Endothelial cell of umbilical vein (primary cell): ENCODE results near the gene GALNT11. TPM values are rescaled to one million over a fixed set of nuclear protein-coding genes. Genes with fewer than 3 reads are reported as not detected.

ENCODE experiments used
- BruUV-seq: library from RNA; stranded (reverse); fragments of 400-500 nt; replicated peaks from 2 replicates; lab custom pipeline; 2021; lab: Mats Ljungman, UMichigan
- CTCF ChIA-PET: fragments of 300-600, 350-600 bp; sonication (Branson Sonifier 250); formaldehyde crosslinking; loops from one replicate; lab custom pipeline; 2021; ENCODE audit warnings: antibody characterized with exemption, inconsistent platforms; lab: Charles Lee
- POLR2A ChIA-PET: fragments of 300-600, 350-600 bp; sonication (Branson Sonifier 250); formaldehyde crosslinking; loops from one replicate; lab custom pipeline; 2021; ENCODE audit warnings: antibody characterized with exemption, inconsistent platforms; lab: Charles Lee
- DNase-seq: peaks from one replicate; pipeline ENCODE4 v3.0.0-alpha.2; 2011; ENCODE audit warnings: low read depth, low spot score
- FAIRE-seq: peaks from 2 replicates; lab custom pipeline; 2011; peaks lifted over from hg19 to GRCh38; lab: Jason Lieb, UNC
- H2AFZ ChIP-seq: 2 replicates; pipeline ENCODE4 v1.6.0; 2012; ENCODE audit warnings: low read depth, low read length, control low read depth, inconsistent platforms
- H3K27ac ChIP-seq: 2 replicates; pipeline ENCODE4 v1.5.1; 2011; ENCODE audit warnings: low read depth, mild to moderate bottlenecking, control low read depth, low read length, moderate library complexity; ENCODE audit not compliant: insufficient read depth
- H3K27me3 ChIP-seq, 2 experiments: 2 replicates each; pipeline versions ENCODE4 v1.6.0 to v1.6.1; 2011; ENCODE audit warnings: low read length in 2 of 2, mixed read lengths in 1 of 2; ENCODE audit not compliant: control insufficient read depth in 2 of 2, insufficient read depth in 2 of 2
- H3K36me3 ChIP-seq, 2 experiments: 2 replicates in 1 of 2; 3 replicates in 1 of 2; pipeline ENCODE4 v1.5.1; 2011; ENCODE audit warnings: low read length in 2 of 2, mild to moderate bottlenecking in 1 of 2, moderate library complexity in 1 of 2; ENCODE audit not compliant: control insufficient read depth in 2 of 2, insufficient read depth in 2 of 2; ENCODE audit errors: extremely low read depth in 1 of 2
- H3K4me1 ChIP-seq: 3 replicates; pipeline ENCODE4 v1.5.1; 2011; ENCODE audit warnings: mild to moderate bottlenecking, low read length; ENCODE audit not compliant: control insufficient read depth, insufficient read depth; ENCODE audit errors: extremely low read depth
- H3K4me2 ChIP-seq: 2 replicates; pipeline ENCODE4 v1.6.1; 2011; ENCODE audit warnings: low read length, control low read depth, mixed read lengths; ENCODE audit not compliant: insufficient read depth
- H3K4me3 ChIP-seq, 3 experiments: fragments of 200-600 bp in 1 of 3; sonication (generic), shearing (Covaris generic) in 1 of 3; replicated peaks in 1 of 3; 2 replicates each; pipeline ENCODE4 v1.5.1; 2011 to 2016; ENCODE audit warnings: control low read depth in 3 of 3, low read length in 3 of 3, mild to moderate bottlenecking in 2 of 3, inconsistent platforms in 1 of 3, low read depth in 1 of 3, moderate library complexity in 1 of 3; ENCODE audit not compliant: insufficient read depth in 1 of 3
- H3K79me2 ChIP-seq: 2 replicates; pipeline ENCODE4 v1.6.0; 2012; ENCODE audit warnings: low read length, inconsistent platforms; ENCODE audit not compliant: control insufficient read depth, insufficient read depth
- H3K9ac ChIP-seq: replicated peaks from 2 replicates; pipeline ENCODE3; 2011; ENCODE audit warnings: low read length, control low read depth; ENCODE audit not compliant: insufficient read depth; ENCODE audit errors: extremely low read depth
- H3K9me1 ChIP-seq: replicated peaks from 3 replicates; pipeline ENCODE4 v1.6.0; 2011; ENCODE audit warnings: mild to moderate bottlenecking, low read length; ENCODE audit not compliant: control insufficient read depth, insufficient read depth; ENCODE audit errors: extremely low read depth
- H3K9me3 ChIP-seq: replicated peaks from 2 replicates; pipeline ENCODE4 v1.5.1; 2012; ENCODE audit warnings: low read length, inconsistent platforms; ENCODE audit not compliant: control insufficient read depth, insufficient read depth
- H4K20me1 ChIP-seq: replicated peaks from 2 replicates; pipeline ENCODE3; 2011; ENCODE audit warnings: mild to moderate bottlenecking, low read length; ENCODE audit not compliant: control insufficient read depth, insufficient read depth; ENCODE audit errors: extremely low read depth
- CTCF ChIP-seq, 2 donors: IDR thresholded peaks; 1 replicate in 1 of 2; 2 replicates in 1 of 2; pipeline ENCODE4 v1.5.1; 2011; ENCODE audit warnings: low read length in 2 of 2, mild to moderate bottlenecking in 2 of 2, moderate library complexity in 2 of 2, control low read depth in 1 of 2, inconsistent platforms in 1 of 2, low read depth in 1 of 2; ENCODE audit not compliant: insufficient read depth in 1 of 2; ENCODE audit errors: extremely low read depth in 1 of 2
- EZH2 ChIP-seq: IDR thresholded peaks from 2 replicates; pipeline ENCODE4 v1.6.1; 2012; ENCODE audit warnings: borderline replicate concordance, low read depth, mild to moderate bottlenecking, moderate library complexity, low read length, inconsistent platforms; ENCODE audit not compliant: severe bottlenecking
- GATA2 ChIP-seq: IDR thresholded peaks from 2 replicates; pipeline ENCODE4 v1.7.0; 2011; ENCODE audit warnings: low read depth, mild to moderate bottlenecking, moderate library complexity, mixed read lengths, low read length; ENCODE audit not compliant: insufficient read length, insufficient read depth
- JUN ChIP-seq: IDR thresholded peaks from 2 replicates; pipeline ENCODE4 v1.6.1; 2011; ENCODE audit warnings: borderline replicate concordance, low read depth; ENCODE audit not compliant: insufficient read length, insufficient read depth
- MAX ChIP-seq: IDR thresholded peaks from 2 replicates; pipeline ENCODE4 v1.6.1; 2011; ENCODE audit not compliant: insufficient read depth, insufficient read length
- MYC ChIP-seq: IDR thresholded peaks from one replicate; pipeline ENCODE4 v1.6.1; 2011; ENCODE audit warnings: mild to moderate bottlenecking, low read depth, low read length
- POLR2A ChIP-seq: IDR thresholded peaks from 2 replicates; pipeline ENCODE4 v1.6.1; 2012; ENCODE audit warnings: low read depth, mild to moderate bottlenecking, control low read depth, low read length
- POLR2AphosphoS5 ChIP-seq: IDR thresholded peaks from 2 replicates; pipeline ENCODE4 v1.6.1; 2012; ENCODE audit warnings: low read depth, mild to moderate bottlenecking, control low read depth, low read length, moderate library complexity; ENCODE audit not compliant: insufficient read depth
- dilution Hi-C: fragments of 300-500 bp; cut with MboI; formaldehyde crosslinking; loops from one replicate; pipeline ENCODE4 v1.15.0; 2019; ENCODE audit warnings: low sequenced_read_pairs; ENCODE audit not compliant: extremely low pct_ligation_motif_present
- intact Hi-C: fragments of 100-400 bp; cut with micrococcal nuclease; formaldehyde crosslinking; loops from one replicate; pipeline ENCODE4 v1.10.0; 2022
- polyA plus RNA-seq, 4 experiments: library from polyadenylated mRNA; depleted of rRNA in 3 of 4; stranded (reverse) in 3 of 4; unstranded in 1 of 4; fragments of >200 nt; gene quantifications; 2 replicates each; pipeline versions ENCODE4 v1.2.1 to v1.2.3, GENCODE V29; 2011 to 2012; ENCODE audit warnings: missing spikeins in 1 of 4
- total RNA-seq: library from RNA; stranded (reverse); gene quantifications from 2 replicates; pipeline ENCODE4 v1.2.3, GENCODE V29; 2021

GALNT11 gene
- total and polyA plus RNA-seq, 2 donors (not counting 3 experiments of a cell fraction or from before 2014, with no cell fraction given) = 27.7 to 36.5 TPM

GRCh38 chr7:151978616-151979015 lies 46.9 kb upstream of the GALNT11 start:
- H3K9me1 ChIP-seq = no peaks in the 10 kb centered on the region
- TF ChIP-seq EZH2 (no peak), POLR2AphosphoS5 (no peak), POLR2A (no peak), MAX (no peak), CTCF (IDR thresholded peaks at IDR 0.05; ENCODE audit: extremely low read depth in 1 of 2, insufficient read depth in 1 of 2, low read depth in 1 of 2, low read length in 2 of 2) (no peak), MYC (no peak), GATA2 (no peak), JUN (no peak)
- POLR2A ChIA-PET = interaction anchor here (0.7 kb wide), 1 partner anchor 1783 kb away, joined by 9 read pairs; no protein-coding TSS in a partner anchor
- no peak overlapping the region for H3K4me3 ChIP-seq
- no peak overlapping the region for H3K9ac ChIP-seq
- no peaks in the 10 kb centered on the region for H3K9me3 ChIP-seq
- DNase-seq (no peak), FAIRE-seq (no peak)
- H3K4me1 ChIP-seq = no peaks in the 10 kb centered on the region
- BruUV-seq = no TSS peak
- H2AFZ ChIP-seq = no peak overlapping the region
- CTCF ChIA-PET = interaction anchor here (0.8 kb wide), 1 partner anchor 16 kb away, joined by 3 read pairs; no protein-coding TSS in a partner anchor
- peaks cover 0 to 3% of the 10 kb centered on the region in 2 experiments for H3K27me3 ChIP-seq
- no peaks in the 10 kb centered on the region for H3K36me3 ChIP-seq
- H3K27ac ChIP-seq = no peak overlapping the region
- no peak overlapping the region for H3K4me2 ChIP-seq
- H3K79me2 ChIP-seq = no peaks in the 10 kb centered on the region
- intact Hi-C loops = no loop called here
- H4K20me1 ChIP-seq = no peaks in the 10 kb centered on the region
- dilution Hi-C loops = no loop called here
